SIG-M5 (cell line): ENCODE results near the gene SDC4.

ENCODE experiments used
- DNase-seq: peaks from one replicate; lab custom pipeline; 2025; lab: John Stamatoyannopoulos, UW

The SDC4 gene

GRCh38 chr20:45347936-45348778 is at the start of gene SDC4:
Gene SDC4 (minus strand): TSS chr20:45348424. CDS start chr20:45348384, 40 bp downstream.
- no peak for DNase-seq

GRCh38 chr20:45395114-45395415 is 46.8 kb upstream of the SDC4 start:
- DNase-seq: no peak

GRCh38 chr20:45394221-45395113 is 46.2 kb upstream of the SDC4 start:
- DNase-seq: no peak

DNA sequence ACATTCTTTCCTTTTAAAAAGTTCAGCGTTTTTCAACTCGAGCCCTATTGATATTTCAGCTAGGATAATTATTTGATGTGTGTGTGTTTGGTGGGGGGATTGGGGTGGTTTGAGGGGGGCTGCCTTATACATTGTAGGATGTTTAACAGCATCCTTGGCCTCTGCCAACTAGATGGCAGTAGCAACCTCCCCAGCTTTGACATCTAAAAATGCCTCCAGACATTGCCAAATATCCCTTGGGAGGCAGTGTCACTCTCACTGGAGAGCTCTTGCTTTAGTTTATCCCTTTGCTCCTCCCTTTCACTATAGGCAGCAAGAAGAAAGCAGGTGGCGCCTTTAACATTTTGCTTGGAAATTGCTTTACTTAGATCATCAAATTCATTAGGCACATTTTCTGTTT is 44.5 kb upstream of the SDC4 start:
- DNase-seq: no peak

DNA sequence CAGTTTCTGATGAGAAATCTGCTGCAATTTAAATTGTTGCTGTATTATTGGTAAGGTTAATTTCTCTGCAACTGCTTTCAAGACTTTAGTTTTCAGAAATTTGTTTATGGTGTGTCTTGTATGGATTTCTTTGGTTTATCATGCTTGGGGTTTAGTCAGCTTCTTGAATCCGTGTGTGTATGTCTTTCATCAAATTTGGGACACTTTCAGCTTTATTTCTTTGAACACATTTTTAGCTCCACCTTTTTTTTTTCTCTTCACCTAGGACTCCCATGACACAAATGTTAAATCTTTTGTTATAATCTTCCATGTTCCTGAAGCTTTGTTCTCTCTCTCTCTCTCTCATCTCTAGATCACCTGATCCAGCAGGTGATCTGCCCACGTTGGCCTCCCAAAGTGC is 43.3 kb upstream of the SDC4 start:
- DNase-seq: no peak

DNA sequence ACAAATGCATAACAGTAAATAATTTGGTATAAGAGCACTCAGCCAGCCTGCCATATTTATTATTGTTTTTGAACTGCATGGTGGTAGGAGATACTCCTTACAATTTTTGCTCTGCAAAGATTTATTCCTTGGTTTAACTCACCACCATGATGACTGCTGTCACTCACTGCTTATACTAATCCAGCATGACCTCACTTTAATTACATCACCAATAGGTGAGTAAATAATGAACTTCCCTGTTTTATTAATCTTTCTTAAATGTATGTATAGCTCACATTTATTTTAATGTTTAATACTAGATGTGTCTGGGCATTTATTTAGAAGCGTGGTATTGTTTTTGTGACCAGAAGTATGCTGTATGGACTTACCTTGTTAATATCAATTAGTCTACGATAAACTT is 42.7 kb upstream of the SDC4 start:
- DNase-seq: no peak

- DNase-seq: no peak
These were observed 39.0 kb upstream of the SDC4 start for GRCh38 chr20:45387274-45387673.

DNA sequence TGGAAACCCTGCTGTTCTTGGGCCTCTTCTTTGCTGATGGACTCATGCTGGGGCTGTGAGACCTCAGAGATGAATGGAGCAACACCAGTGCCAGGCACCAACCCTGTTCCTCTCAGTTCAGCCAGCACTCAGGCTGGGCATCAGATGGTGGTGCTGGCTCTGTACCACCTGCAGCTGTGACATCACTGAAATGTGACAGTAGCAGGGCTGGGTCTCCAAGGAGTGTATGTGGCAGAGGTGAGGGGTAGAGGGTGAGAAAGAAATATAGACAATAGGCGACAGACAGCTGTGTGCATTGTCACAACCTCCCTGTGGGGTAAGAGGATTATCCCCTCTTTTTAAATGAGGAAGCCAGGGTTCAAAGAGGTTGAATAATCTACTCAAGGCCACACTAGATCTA is 30.0 kb upstream of the SDC4 start, which contains the start of gene TP53TG5:
Gene TP53TG5, minus strand, starts transcription at position 135 of the 400 bp plus-strand sequence. Its CDS starts 89 bp downstream, at position 46.
- DNase-seq: no peak

DNA sequence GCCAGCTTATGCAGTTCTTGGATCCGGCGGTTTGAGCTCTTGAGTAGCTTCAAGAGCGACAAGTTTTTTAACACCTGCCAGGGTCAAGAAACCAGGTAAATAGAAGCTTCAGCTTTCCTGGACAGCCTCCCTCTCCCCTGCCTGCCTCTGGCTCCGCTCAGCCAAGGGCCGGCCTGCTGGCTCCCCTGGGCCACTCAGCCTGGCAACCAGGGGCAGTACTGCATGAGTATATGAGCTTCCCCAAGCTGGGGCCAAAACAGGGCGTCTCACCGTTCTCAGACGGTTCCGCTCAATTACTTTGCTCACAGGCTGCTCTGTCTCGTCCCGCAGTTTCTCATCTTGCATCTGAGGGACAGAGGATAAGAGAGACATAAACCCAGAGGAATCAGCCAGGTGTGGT is 29.0 kb upstream of the SDC4 start:
- no peak for DNase-seq

- DNase-seq: no peak
These were observed 26.7 kb upstream of the SDC4 start for GRCh38 chr20:45374966-45375365.

DNA sequence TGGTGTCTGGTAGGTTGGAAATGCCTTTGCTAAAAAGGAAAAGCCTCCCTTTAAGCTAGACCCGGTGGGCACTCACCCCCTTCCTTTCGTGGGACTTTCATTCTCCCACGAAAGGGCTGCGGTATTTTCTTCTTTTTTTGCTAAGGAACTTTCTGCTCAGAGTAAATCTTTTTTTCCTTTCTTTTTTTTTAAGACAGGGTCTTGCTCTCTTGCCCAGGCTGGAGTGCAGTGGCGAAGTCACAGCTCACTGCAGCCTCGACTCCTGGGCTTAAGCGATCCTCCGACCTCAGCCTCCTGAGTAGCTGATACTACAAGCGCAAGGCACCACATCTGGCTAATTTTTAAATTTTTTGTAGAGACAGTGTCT is 25.9 kb upstream of the SDC4 start:
- no peak for DNase-seq

DNA sequence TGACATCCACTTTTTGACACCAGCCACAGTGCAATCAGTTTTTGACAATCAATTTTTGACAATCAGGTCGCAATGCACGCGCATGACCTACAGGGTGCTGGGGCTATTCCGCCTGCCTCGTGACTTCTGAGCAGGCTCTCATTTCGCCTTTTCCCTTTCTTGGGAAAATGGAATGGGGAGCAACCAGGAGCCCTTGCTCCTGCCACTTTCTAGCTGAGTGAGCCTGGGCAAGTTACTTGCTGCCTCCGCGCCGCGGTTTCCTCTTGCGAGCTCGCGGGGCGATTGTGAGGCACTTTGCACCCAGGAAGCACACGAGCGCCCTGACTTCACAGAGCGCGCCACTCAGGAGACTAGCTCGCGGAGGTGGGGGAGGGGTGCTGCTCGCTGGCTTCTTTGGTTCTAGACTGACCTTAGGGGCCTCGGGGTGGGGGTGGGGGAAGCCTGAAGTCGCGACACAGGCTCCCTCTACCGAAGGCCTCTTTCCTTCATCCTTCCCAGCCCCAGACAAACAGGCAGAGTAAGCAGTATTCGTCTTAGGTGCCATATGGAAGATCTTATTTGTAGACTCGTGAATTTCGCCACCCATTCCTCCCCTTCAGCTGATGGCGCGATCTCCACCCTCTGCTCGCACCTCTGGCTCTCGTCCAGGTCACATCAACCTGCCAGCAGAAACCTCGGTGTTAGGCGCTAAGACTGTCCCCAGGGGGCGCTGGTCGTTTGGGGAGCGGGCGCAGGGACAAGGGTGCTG is 25.3 kb upstream of the SDC4 start:
- DNase-seq: no peak

DNA sequence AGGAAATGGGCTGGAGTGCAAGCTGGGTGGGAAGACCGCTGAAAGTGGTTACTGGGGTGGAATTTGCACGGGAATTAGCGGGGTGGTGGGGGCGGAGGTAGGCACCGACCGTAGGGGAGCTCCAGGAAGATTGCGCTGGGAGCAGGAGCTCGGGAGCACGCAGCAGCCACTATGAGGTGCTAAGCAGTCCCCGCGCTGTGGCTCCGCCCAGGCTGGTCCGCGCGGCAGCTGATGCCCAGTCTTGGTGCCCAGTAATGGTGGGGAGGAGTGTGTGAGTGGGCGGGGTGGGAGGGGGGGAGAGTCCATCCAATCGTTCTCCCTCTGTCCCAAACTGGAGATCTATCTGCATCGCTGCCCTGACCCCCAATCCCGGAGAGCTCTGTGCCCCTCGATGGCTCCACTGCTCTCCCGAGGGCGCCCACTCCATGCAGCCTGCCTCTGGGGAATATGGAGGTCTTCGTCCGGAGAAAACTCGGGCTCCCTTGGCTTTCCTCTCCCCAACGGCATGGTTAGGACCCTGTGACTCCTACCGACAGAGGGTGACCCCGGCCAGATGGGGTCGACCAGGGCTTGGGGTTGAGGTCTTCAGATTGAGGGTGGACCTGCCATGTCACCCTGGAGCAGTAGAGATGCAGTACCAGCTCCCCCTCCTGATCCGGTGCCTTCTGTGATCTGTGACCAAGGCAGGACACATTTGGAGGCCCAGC is 24.6 kb upstream of the SDC4 start:
- no peak for DNase-seq

- no peak for DNase-seq
These were observed 24.0 kb upstream of the SDC4 start for GRCh38 chr20:45372241-45372640.

DNA sequence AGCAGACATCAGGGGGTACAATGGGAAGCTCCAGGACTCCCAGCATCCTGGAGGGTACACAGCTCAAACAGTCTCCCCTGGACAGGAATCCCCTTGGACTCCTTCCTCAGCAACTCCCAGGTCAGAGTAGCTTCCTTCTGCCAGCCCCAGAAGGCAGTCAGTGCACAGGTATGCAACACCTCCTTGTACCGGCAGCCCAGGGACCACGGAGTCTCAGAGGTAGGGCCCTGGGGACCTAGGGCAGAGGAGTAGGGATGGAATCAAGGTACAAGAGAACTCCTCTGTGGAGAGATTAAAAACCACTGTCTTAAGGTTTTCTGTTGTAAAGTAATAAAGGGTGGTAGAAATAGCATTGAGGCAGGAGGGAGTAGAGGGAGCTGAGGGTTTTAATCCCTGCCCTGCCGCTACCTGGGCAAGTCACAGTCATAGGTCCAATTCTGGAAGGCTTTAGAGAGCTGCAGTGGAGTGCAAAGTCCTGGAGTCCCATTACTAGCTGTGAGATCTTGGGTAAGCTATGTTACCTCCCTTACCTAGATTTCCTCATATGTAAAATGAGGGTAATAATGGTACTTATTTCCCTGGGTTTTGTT is 22.4 kb upstream of the SDC4 start:
- no peak for DNase-seq

- DNase-seq: peak; percentile 54
These were observed 20.2 kb upstream of the SDC4 start for GRCh38 chr20:45368221-45368980.

DNA sequence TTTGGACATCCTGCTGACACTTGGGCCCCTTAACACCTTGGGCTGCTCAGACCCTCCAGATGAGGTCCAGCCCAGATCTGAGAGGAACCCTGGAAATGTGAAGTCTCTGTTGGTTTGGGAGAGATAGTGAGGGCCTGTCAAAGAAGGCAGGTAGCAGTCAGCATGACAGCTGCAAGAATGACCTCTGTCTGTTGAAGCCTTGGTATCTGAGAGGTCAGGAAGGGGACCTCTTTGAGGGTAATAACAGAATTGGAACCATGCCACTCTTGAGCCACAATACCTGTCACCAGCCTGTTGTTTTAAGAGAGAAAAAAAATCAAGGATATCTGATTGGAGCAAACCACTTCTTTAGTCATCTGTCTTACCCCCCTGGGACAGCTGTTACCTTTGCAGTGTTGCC is 18.9 kb upstream of the SDC4 start:
- DNase-seq: no peak

- no peak for DNase-seq
These were observed 18.4 kb upstream of the SDC4 start for GRCh38 chr20:45366631-45367030.

DNA sequence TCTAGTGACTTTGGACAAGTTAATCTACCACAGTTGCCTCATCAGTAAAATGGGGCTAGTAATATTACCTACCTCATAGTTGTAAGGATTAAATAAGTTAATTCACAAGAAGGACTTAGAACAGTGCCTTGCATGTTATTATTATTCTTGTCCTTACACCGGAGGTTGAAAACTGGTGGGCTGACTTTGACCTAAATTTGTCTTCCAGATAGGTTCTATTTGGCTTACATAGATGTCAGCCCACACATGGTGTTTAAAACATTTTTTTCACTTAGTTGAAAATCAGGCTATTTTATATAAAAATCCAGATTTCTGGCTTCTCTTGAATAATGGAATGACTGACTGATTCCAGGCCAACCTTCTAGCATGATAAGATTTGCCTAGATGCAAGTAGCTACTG is 18.0 kb upstream of the SDC4 start:
- DNase-seq: no peak

DNA sequence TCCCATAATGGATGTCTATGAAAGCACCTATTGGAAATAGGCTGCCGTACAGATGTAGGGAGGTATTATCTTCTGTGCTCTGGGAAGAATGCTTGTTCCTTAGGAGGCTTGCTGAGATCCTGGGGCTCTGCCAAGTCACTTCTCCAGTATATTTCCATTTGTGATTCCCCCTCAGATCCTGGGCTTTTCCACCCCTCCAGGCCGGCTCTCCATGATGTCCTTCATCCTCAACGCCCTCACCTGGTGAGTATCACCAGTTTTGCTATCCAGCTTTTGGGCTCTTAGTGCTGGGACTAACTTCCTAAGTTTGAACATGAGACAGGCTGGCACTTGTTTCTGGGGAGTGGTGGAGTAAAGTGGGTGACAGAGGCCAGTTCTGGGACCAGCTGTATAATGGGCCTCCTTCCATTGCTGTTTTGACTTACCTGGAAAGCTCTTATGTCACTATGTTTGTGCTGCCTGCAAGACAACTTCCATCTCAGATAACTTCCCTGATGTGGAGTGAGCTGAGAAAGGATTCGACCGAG is 17.3 kb upstream of the SDC4 start:
- DNase-seq: no peak
